Stimulated activated CD8-positive, alpha-beta memory T cell treated with anti-CD3 and anti-CD28 coated beads, Interleukin-4, amount 100 ng/mL, for 24 hours (primary cell): Measurements from ENCODE around the gene ZNF521.

Experiments used
- DNase-seq: peaks from one replicate; pipeline ENCODE4 v3.0.0-alpha.2; 2020; ENCODE audit warnings: low read depth

Gene ZNF521

GRCh38 chr18:25029802-25030201, 322.2 kb downstream of the ZNF521 start:
- no peak for DNase-seq

DNA sequence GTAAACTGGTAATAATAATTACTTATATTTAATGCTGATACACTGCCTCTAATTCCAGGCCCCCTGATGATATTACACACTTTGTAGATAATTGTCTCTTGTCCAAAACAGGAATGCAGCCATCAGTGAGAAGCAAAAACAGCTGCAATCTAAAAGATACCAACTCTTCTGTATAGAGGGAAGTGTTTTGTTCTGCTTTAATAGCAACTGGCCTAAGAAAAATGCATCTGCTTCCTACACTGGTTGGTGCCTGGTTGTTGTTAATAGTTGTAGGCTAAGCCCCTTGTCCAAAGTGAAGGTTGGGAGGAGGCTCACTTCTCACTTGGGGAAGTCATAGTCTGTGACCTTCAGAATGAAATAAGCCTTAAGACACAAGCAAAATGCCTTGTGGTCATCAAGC, 332.0 kb downstream of the ZNF521 start:
- no peak for DNase-seq

GRCh38 chr18:25019086-25019860, 332.7 kb downstream of the ZNF521 start:
- DNase-seq, result no peak

- DNase-seq, result no peak
These were observed 335.3 kb downstream of the ZNF521 start for GRCh38 chr18:25016666-25017065.

DNA sequence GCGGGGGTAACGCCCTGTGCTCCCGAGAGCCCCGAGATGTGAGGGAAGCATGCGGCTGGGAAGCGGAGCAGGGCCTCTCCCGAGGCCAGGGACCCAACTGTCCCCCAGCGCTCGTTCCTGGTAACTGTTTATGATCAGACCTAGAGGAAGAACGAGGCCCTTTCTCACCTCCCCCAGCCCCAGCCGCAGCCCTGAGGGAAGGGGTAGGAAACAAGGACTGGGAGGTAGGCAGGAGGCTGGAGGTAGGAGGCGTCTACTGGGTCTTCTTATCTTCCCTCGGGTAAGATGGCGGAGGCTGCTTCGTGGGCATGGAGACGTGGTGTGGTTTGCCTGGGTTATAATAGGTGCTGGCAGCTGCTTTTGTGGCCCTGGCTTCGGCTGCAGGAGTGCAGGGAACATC, 335.8 kb downstream of the ZNF521 start:
- DNase-seq, result no peak
